ENCODE data around the gene UFC1. TPM values are rescaled to one million over a fixed set of nuclear protein-coding genes. Genes with fewer than 3 reads are reported as not detected.
A peak's percentile ranks its signal among the peaks of the same experiment; 100 is the strongest.

Gene UFC1
- polyA plus RNA-seq, 1 donor from 2014 or later: 104 TPM

DNA sequence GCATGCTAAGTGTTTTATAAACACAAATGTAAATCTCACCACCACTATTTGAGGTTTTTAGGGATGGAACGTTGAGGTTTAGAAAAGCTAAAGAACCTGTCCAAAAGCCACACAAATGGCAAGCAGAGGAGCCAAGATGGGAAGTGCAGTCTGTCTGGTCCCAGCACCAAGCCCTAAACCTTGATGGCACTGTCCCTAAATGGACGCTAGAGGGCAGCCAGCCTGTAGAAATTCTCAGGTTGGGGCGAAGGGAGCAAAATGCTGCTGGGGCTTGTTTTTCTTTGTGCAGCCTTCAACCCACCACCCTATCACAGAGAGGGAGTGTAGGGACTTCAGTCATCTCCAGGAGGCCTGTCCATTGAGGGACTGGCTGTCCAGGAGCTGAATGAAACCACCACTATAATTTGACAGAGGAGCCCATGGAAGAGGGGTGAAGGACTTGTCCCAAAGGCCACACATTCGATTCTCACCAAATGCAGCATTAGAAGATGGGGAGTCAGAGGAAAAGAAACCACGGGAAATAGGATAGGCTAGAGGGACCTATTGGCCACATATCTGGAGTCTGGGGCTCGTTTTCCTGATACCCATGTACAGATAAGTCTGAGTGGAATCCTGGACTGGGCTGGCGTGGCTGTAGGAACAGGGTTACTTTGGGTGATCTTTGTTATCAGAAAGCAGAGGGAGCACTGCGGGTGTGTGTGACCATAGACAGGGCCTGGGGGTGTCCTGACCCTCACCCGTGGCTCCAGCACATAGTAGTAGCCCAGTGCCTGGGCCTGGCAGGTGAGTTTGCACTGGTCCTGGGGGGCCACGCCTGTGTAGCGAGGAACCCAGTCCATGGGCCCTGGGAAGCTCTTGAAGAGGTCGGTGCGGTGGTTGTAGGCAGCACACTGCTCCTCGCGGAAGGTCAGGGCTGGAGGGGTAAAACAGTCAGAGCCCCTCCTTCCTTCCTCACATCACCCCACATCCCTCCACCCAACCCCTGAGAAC lies 39.0 kb downstream of the UFC1 start:
- Histone ChIP-seq H3K9ac (ENCODE audit: low read length) (peak overlapping the region; percentile 42), H3K4me3 (ENCODE audit: low read length) (no peak overlapping the region), H3K36me3 (ENCODE audit: insufficient read depth, low read length) (no peaks in the 10 kb centered on the region), H3F3A (ENCODE audit: insufficient read depth, low read length, poor library complexity, severe bottlenecking) (no peaks in the 10 kb centered on the region), H2AFZ (ENCODE audit: low read depth, low read length) (peak overlapping the region; percentile 58), H3K9me2 (ENCODE audit: insufficient read depth, low read length) (no peaks in the 10 kb centered on the region), H3K27ac (ENCODE audit: low read length) (peak overlapping the region; percentile 56), H3K9me3 (ENCODE audit: low read length) (no peaks in the 10 kb centered on the region), H4K20me1 (ENCODE audit: insufficient read depth) (no peaks in the 10 kb centered on the region), H3K27me3 (ENCODE audit: insufficient read depth, low read depth, low read length) (no peaks in the 10 kb centered on the region), H3K79me2 (replicated peaks; ENCODE audit: insufficient read depth, low read length) (no peaks in the 10 kb centered on the region), H3K4me2 (ENCODE audit: low read length) (no peak overlapping the region)
- TF ChIP-seq, protein P1, sequence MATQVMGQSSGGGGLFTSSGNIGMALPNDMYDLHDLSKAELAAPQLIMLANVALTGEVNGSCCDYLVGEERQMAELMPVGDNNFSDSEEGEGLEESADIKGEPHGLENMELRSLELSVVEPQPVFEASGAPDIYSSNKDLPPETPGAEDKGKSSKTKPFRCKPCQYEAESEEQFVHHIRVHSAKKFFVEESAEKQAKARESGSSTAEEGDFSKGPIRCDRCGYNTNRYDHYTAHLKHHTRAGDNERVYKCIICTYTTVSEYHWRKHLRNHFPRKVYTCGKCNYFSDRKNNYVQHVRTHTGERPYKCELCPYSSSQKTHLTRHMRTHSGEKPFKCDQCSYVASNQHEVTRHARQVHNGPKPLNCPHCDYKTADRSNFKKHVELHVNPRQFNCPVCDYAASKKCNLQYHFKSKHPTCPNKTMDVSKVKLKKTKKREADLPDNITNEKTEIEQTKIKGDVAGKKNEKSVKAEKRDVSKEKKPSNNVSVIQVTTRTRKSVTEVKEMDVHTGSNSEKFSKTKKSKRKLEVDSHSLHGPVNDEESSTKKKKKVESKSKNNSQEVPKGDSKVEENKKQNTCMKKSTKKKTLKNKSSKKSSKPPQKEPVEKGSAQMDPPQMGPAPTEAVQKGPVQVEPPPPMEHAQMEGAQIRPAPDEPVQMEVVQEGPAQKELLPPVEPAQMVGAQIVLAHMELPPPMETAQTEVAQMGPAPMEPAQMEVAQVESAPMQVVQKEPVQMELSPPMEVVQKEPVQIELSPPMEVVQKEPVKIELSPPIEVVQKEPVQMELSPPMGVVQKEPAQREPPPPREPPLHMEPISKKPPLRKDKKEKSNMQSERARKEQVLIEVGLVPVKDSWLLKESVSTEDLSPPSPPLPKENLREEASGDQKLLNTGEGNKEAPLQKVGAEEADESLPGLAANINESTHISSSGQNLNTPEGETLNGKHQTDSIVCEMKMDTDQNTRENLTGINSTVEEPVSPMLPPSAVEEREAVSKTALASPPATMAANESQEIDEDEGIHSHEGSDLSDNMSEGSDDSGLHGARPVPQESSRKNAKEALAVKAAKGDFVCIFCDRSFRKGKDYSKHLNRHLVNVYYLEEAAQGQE (IDR thresholded peaks at IDR 0.05; ENCODE audit: borderline replicate concordance): peak; percentile 31
- TF ChIP-seq EP300 (conservative IDR thresholded peaks at IDR 0.05; ENCODE audit: poor library complexity, severe bottlenecking) (no peak), MXI1 (conservative IDR thresholded peaks at IDR 0.05; ENCODE audit: poor library complexity, severe bottlenecking) (no peak), SMC3 (conservative IDR thresholded peaks at IDR 0.05; ENCODE audit: poor library complexity) (peak; percentile 93), TAF1 (IDR thresholded peaks at IDR 0.05; ENCODE audit: low read depth) (no peak), EZH2 (IDR thresholded peaks at IDR 0.05; ENCODE audit: borderline replicate concordance, insufficient read depth, low read length, poor library complexity, severe bottlenecking) (no peak), RAD21 (conservative IDR thresholded peaks at IDR 0.05) (peak; percentile 86), POLR2AphosphoS5 (IDR thresholded peaks at IDR 0.05) (peak; percentile 23)
- TF ChIP-seq, protein P2, sequence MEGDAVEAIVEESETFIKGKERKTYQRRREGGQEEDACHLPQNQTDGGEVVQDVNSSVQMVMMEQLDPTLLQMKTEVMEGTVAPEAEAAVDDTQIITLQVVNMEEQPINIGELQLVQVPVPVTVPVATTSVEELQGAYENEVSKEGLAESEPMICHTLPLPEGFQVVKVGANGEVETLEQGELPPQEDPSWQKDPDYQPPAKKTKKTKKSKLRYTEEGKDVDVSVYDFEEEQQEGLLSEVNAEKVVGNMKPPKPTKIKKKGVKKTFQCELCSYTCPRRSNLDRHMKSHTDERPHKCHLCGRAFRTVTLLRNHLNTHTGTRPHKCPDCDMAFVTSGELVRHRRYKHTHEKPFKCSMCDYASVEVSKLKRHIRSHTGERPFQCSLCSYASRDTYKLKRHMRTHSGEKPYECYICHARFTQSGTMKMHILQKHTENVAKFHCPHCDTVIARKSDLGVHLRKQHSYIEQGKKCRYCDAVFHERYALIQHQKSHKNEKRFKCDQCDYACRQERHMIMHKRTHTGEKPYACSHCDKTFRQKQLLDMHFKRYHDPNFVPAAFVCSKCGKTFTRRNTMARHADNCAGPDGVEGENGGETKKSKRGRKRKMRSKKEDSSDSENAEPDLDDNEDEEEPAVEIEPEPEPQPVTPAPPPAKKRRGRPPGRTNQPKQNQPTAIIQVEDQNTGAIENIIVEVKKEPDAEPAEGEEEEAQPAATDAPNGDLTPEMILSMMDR (IDR thresholded peaks at IDR 0.05; ENCODE audit: poor library complexity, severe bottlenecking): peak; percentile 96

DNA sequence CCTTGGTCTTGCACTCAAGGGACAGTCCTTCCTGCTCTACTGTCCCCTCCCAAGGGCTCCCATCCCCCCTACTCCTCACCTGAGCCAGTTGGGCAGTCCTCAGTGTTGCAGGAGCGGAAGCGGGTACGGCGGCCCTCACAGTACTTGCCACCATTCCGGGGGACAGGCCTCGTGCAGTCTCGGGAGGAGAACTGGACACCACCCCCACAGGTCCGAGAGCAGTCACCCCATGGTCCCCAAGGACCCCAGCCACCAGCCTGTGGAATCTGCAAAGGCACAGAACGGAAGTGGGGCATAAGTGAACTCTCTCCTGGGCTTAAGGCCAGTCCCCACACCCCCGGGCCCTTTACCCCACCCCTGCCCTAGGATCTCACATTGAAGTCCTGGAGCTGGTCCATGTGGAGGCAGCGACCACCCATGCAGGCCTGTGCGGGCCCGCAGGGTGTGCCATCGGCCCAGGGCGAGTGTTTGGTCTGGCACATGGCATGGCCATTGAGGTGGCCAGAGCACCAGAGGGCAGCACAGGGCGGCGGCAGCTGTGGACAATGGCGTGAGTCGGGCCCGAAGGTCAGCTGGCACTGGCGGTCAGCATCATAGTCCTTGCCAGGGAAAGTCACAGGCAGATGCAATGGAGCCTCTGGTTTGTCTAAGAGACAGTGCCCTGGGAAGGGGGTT lies 39.9 kb downstream of the UFC1 start:
- no peaks in the 10 kb centered on the region for H3K27me3 ChIP-seq (ENCODE audit: insufficient read depth, low read depth, low read length)
- TF ChIP-seq SMC3 (conservative IDR thresholded peaks at IDR 0.05; ENCODE audit: poor library complexity) (no peak), TAF1 (IDR thresholded peaks at IDR 0.05; ENCODE audit: low read depth) (no peak)
- TF ChIP-seq, protein P1 (IDR thresholded peaks at IDR 0.05; ENCODE audit: borderline replicate concordance): no peak
- H3F3A ChIP-seq (ENCODE audit: insufficient read depth, low read length, poor library complexity, severe bottlenecking): no peaks in the 10 kb centered on the region
- no peak overlapping the region for H3K4me2 ChIP-seq (ENCODE audit: low read length)
- no peaks in the 10 kb centered on the region for H4K20me1 ChIP-seq (ENCODE audit: insufficient read depth)
- H3K4me3 ChIP-seq (ENCODE audit: low read length): no peak overlapping the region
- H2AFZ ChIP-seq (ENCODE audit: low read depth, low read length): no peak overlapping the region
- no peaks in the 10 kb centered on the region for H3K36me3 ChIP-seq (ENCODE audit: insufficient read depth, low read length)
- H3K79me2 ChIP-seq (replicated peaks; ENCODE audit: insufficient read depth, low read length): no peaks in the 10 kb centered on the region
- H3K9ac ChIP-seq (ENCODE audit: low read length): no peak overlapping the region
- H3K9me3 ChIP-seq (ENCODE audit: low read length): no peaks in the 10 kb centered on the region
- H3K9me2 ChIP-seq (ENCODE audit: insufficient read depth, low read length): no peaks in the 10 kb centered on the region
- H3K27ac ChIP-seq (ENCODE audit: low read length): no peak overlapping the region
